GM21360 (cell line): ENCODE measurements around the gene SLC25A22.

ENCODE experiments used
- ATAC-seq: cut with Tn5 transposase; IDR thresholded peaks from one replicate; pipeline ENCODE4 v1.9.1; 2021; ENCODE audit warnings: mild to moderate bottlenecking, moderate library complexity; ENCODE audit not compliant: unreplicated experiment

SLC25A22 gene

GRCh38 chr11:774873-775592, 23.0 kb downstream of the SLC25A22 start:
- no peak for ATAC-seq

GRCh38 chr11:773830-774229, 24.3 kb downstream of the SLC25A22 start:
- no peak for ATAC-seq

- ATAC-seq: no peak
Observed at GRCh38 chr11:773425-773824, 24.7 kb downstream of the SLC25A22 start.

GRCh38 chr11:772429-773390, 25.4 kb downstream of the SLC25A22 start:
- ATAC-seq: no peak

GRCh38 chr11:771617-772204, 26.4 kb downstream of the SLC25A22 start:
- ATAC-seq: no peak

GRCh38 chr11:770642-771616, 27.2 kb downstream of the SLC25A22 start:
- ATAC-seq: no peak

- no peak for ATAC-seq
Observed at GRCh38 chr11:769887-770641, 28.0 kb downstream of the SLC25A22 start.

- no peak for ATAC-seq
Observed at GRCh38 chr11:767238-767637, 30.8 kb downstream of the SLC25A22 start.

- no peak for ATAC-seq
Observed at GRCh38 chr11:766936-767210, 31.2 kb downstream of the SLC25A22 start.

GRCh38 chr11:766106-766935, 31.8 kb downstream of the SLC25A22 start:
- ATAC-seq: no peak

GRCh38 chr11:765802-766091, 32.3 kb downstream of the SLC25A22 start:
- no peak for ATAC-seq

- no peak for ATAC-seq
Observed at GRCh38 chr11:765025-765801, 32.9 kb downstream of the SLC25A22 start.

- no peak for ATAC-seq
Observed at GRCh38 chr11:764322-765024, 33.6 kb downstream of the SLC25A22 start.

- ATAC-seq: no peak
Observed at GRCh38 chr11:763549-764321, 34.3 kb downstream of the SLC25A22 start.

GRCh38 chr11:763073-763463, 35.0 kb downstream of the SLC25A22 start:
- no peak for ATAC-seq

- ATAC-seq: no peak
Observed at GRCh38 chr11:762421-763072, 35.5 kb downstream of the SLC25A22 start.
